ENCODE measurements around the gene IZUMO1.

- TF ChIP-seq POLR2A (IDR thresholded peaks at IDR 0.05; ENCODE audit: low read length) (no peak), GATA1 (IDR thresholded peaks at IDR 0.05; ENCODE audit: low read depth, low read length) (no peak)
These were observed 1.3 kb downstream of the IZUMO1 start for GRCh38 chr19:48745208-48745995.
